ENCODE results near the gene ADRA2A. TPM values are rescaled to one million over a fixed set of nuclear protein-coding genes. Genes with fewer than 3 reads are reported as not detected.
A peak's percentile ranks its signal among the peaks of the same experiment; 100 is the strongest.

ADRA2A gene
- total RNA-seq, 1 donor from 2014 or later = 3.8 TPM

- peak; percentile 80 to 85 for ATAC-seq
- peak; percentile 64 for DNase-seq
These were observed 593 bp upstream of the ADRA2A start for GRCh38 chr10:111076191-111076681.

DNA sequence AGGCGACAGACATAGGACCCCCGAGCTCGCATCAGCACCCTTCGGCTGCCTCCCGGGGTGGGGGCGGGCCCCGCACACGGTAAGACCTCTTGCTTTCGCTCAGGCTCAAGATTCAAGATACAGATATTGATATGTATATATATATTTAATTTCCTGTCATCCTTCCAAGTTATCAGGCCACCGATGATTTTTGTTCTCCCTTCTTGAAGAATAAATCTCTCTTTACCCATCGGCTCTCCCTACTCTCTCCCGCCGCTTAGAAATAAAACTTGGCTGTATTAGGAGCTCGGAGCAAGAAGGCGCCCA is 603 bp downstream of the ADRA2A start:
- Histone ChIP-seq H3K27me3 (ENCODE audit: low read depth) (peaks cover 67% of the 10 kb centered on the region), H3K4me1 (peaks cover 24% of the 10 kb centered on the region), H3K9me3 (no peaks in the 10 kb centered on the region), H3K4me3 (peak overlapping the region; percentile 59), H3K36me3 (no peaks in the 10 kb centered on the region), H3K27ac (peak overlapping the region; percentile 50)
- TF ChIP-seq CTCF (IDR thresholded peaks at IDR 0.05) = no peak
- intact Hi-C loops (cut with DNase I) = no loop called here
- DNase-seq = no peak
- no peak for ATAC-seq

More at GRCh38 chr10:111076191-111076681, 593 bp upstream of the ADRA2A start:
- Histone ChIP-seq H3K36me3 (no peaks in the 10 kb centered on the region), H3K4me3 (peak overlapping the region; percentile 59), H3K27ac (no peak overlapping the region), H3K9me3 (no peaks in the 10 kb centered on the region), H3K27me3 (ENCODE audit: low read depth) (peaks cover 72% of the 10 kb centered on the region), H3K4me1 (peaks cover 24% of the 10 kb centered on the region)
- intact Hi-C loops (cut with DNase I) = no loop called here
- peak; percentile 79 for TF ChIP-seq CTCF (IDR thresholded peaks at IDR 0.05)

DNA sequence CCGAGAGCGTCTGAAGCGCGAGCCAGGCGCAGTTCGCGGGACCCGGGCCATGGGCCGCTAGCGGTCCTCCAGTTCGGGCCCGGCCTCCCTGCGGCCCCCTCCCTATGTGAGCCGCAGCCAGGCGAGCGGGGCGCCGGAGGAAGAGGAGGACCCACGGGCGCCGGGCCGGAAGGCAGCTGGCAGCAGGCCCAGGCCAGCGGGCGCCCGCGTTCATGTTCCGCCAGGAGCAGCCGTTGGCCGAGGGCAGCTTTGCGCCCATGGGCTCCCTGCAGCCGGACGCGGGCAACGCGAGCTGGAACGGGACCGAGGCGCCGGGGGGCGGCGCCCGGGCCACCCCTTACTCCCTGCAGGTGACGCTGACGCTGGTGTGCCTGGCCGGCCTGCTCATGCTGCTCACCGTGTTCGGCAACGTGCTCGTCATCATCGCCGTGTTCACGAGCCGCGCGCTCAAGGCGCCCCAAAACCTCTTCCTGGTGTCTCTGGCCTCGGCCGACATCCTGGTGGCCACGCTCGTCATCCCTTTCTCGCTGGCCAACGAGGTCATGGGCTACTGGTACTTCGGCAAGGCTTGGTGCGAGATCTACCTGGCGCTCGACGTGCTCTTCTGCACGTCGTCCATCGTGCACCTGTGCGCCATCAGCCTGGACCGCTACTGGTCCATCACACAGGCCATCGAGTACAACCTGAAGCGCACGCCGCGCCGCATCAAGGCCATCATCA is 1.1 kb downstream of the ADRA2A start:
- no peaks in the 10 kb centered on the region for H3K9me3 ChIP-seq
- no peak overlapping the region for H3K27ac ChIP-seq
- DNase-seq = peak; percentile 52
- ATAC-seq = peak; percentile 12 to 41
- peaks cover 65% of the 10 kb centered on the region for H3K27me3 ChIP-seq (ENCODE audit: low read depth)
- TF ChIP-seq CTCF (IDR thresholded peaks at IDR 0.05) = no peak
- intact Hi-C loops (cut with DNase I) = no loop called here
- H3K4me3 ChIP-seq = peak overlapping the region; percentile 59
- peaks cover 24% of the 10 kb centered on the region for H3K4me1 ChIP-seq
- no peaks in the 10 kb centered on the region for H3K36me3 ChIP-seq

DNA sequence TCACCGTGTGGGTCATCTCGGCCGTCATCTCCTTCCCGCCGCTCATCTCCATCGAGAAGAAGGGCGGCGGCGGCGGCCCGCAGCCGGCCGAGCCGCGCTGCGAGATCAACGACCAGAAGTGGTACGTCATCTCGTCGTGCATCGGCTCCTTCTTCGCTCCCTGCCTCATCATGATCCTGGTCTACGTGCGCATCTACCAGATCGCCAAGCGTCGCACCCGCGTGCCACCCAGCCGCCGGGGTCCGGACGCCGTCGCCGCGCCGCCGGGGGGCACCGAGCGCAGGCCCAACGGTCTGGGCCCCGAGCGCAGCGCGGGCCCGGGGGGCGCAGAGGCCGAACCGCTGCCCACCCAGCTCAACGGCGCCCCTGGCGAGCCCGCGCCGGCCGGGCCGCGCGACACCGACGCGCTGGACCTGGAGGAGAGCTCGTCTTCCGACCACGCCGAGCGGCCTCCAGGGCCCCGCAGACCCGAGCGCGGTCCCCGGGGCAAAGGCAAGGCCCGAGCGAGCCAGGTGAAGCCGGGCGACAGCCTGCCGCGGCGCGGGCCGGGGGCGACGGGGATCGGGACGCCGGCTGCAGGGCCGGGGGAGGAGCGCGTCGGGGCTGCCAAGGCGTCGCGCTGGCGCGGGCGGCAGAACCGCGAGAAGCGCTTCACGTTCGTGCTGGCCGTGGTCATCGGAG is 1.8 kb downstream of the ADRA2A start:
- ATAC-seq = no peak
- peaks cover 24% of the 10 kb centered on the region for H3K4me1 ChIP-seq
- no peak for TF ChIP-seq CTCF (IDR thresholded peaks at IDR 0.05)
- DNase-seq = no peak
- H3K36me3 ChIP-seq = no peaks in the 10 kb centered on the region
- peaks cover 58% of the 10 kb centered on the region for H3K27me3 ChIP-seq (ENCODE audit: low read depth)
- intact Hi-C loops (cut with DNase I) = no loop called here
- H3K9me3 ChIP-seq = no peaks in the 10 kb centered on the region
- H3K27ac ChIP-seq = no peak overlapping the region
- peak overlapping the region; percentile 59 for H3K4me3 ChIP-seq

DNA sequence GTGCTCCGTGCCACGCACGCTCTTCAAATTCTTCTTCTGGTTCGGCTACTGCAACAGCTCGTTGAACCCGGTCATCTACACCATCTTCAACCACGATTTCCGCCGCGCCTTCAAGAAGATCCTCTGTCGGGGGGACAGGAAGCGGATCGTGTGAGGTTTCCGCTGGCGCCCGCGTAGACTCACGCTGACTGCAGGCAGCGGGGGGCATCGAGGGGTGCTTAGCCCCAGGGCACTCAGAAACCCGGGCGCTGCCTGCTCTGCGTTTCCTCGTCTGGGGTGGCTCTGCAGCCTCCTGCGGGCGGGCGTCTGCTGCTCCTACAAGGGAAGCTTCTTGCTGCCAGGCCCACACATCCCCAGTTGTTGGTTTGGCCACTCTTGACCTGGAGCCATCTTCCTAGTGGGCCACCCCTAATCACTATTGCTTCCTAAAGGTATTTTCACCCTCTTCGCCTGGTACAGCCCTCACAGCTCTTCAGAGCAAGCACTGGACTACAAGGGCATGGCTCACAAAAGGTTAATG is 2.5 kb downstream of the ADRA2A start:
- no peak for TF ChIP-seq CTCF (IDR thresholded peaks at IDR 0.05)
- DNase-seq (no peak), ATAC-seq (no peak)
- H3K4me1 ChIP-seq = peaks cover 24% of the 10 kb centered on the region
- H3K27me3 ChIP-seq (ENCODE audit: low read depth) = peaks cover 51% of the 10 kb centered on the region
- no peaks in the 10 kb centered on the region for H3K36me3 ChIP-seq
- no peak overlapping the region for H3K4me3 ChIP-seq
- H3K9me3 ChIP-seq = no peaks in the 10 kb centered on the region
- intact Hi-C loops (cut with DNase I) = no loop called here
- H3K27ac ChIP-seq = no peak overlapping the region

Measured in lower lobe of right lung (tissue), 2 donors.